GM12878 (cell line): ENCODE results near the gene SETDB1. TPM values are rescaled to one million over a fixed set of nuclear protein-coding genes. Genes with fewer than 3 reads are reported as not detected.

Experiments used
- ATAC-seq: fragments of 200-7000 bp; cut with Tn5 transposase; 3 replicates; pipeline ENCODE4 v1.9.1; 2020; ENCODE audit warnings: mild to moderate bottlenecking, moderate library complexity
- BruUV-seq: library from RNA; stranded (reverse); fragments of 400-500 nt; replicated peaks from 2 replicates; lab custom pipeline; 2021; lab: Mats Ljungman, UMichigan
- CTCF ChIA-PET: fragments of 300-600 bp; sonication (Branson Sonifier 250); formaldehyde crosslinking; extraction: SDS; loops from one replicate; lab custom pipeline; 2021; ENCODE audit warnings: inconsistent platforms; lab: Yijun Ruan, JAX
- POLR2A ChIA-PET: fragments of 350-600 bp; formaldehyde crosslinking; extraction: SDS; loops from one replicate; lab custom pipeline; 2021; ENCODE audit warnings: inconsistent platforms; lab: Charles Lee
- RAD21 ChIA-PET: fragments of 300-600 bp; sonication (Branson Sonifier 250); formaldehyde crosslinking; loops from one replicate; lab custom pipeline; 2023; ENCODE audit warnings: antibody characterized with exemption; ENCODE audit not compliant: unreplicated experiment; lab: Charles Lee
- SMC1A ChIA-PET: fragments of 300-600 bp; sonication (Branson Sonifier 250); formaldehyde crosslinking; loops from one replicate; lab custom pipeline; 2023; ENCODE audit not compliant: unreplicated experiment, uncharacterized antibody; lab: Charles Lee
- DNase-seq: peaks from one replicate; pipeline ENCODE4 v3.0.0-alpha.2; 2011; ENCODE audit warnings: low read depth, low spot score
- FAIRE-seq: peaks from 3 replicates; lab custom pipeline; 2011; peaks lifted over from hg19 to GRCh38; lab: Jason Lieb, UNC
- H2AFZ ChIP-seq: 2 replicates; pipeline ENCODE4 v1.6.0; 2011; ENCODE audit warnings: low read depth, low read length, control low read depth; ENCODE audit not compliant: control insufficient read depth
- H3K27ac ChIP-seq: 2 replicates; pipeline ENCODE4 v1.5.1; 2011; ENCODE audit warnings: control low read depth; ENCODE audit not compliant: control insufficient read depth, insufficient read depth
- H3K27me3 ChIP-seq, 2 experiments: replicated peaks in 1 of 2; 2 replicates each; pipeline versions ENCODE4 v1.6.0 to v1.6.1; 2011; ENCODE audit warnings: low read length in 1 of 2; ENCODE audit not compliant: control insufficient read depth in 2 of 2, insufficient read depth in 2 of 2
- H3K36me3 ChIP-seq, 2 experiments: 2 replicates each; pipeline ENCODE4 v1.5.1; 2011; ENCODE audit warnings: low read length in 1 of 2; ENCODE audit not compliant: control insufficient read depth in 2 of 2, insufficient read depth in 2 of 2
- H3K4me1 ChIP-seq: 2 replicates; pipeline ENCODE4 v1.6.1; 2011; ENCODE audit warnings: mild to moderate bottlenecking, low read length, moderate library complexity, mixed read lengths; ENCODE audit not compliant: control insufficient read depth, insufficient read depth
- H3K4me2 ChIP-seq: 2 replicates; pipeline ENCODE4 v1.6.0; 2011; ENCODE audit warnings: control low read depth; ENCODE audit not compliant: control insufficient read depth, insufficient read depth
- H3K4me3 ChIP-seq: fragments of 200-600 bp; sonication (generic); 2 replicates; pipeline ENCODE4 v1.5.1; 2016
- H3K79me2 ChIP-seq: 2 replicates; pipeline ENCODE4 v1.6.0; 2011; ENCODE audit warnings: low read length; ENCODE audit not compliant: control insufficient read depth, insufficient read depth
- H3K9ac ChIP-seq: 2 replicates; pipeline ENCODE4 v1.8.0; 2011; ENCODE audit warnings: low read length, control low read depth, mixed read lengths; ENCODE audit not compliant: control insufficient read depth, insufficient read depth
- H3K9me3 ChIP-seq: replicated peaks from 3 replicates; pipeline ENCODE4 v1.5.1; 2011; ENCODE audit warnings: mild to moderate bottlenecking, low read length; ENCODE audit not compliant: control insufficient read depth, insufficient read depth
- H4K20me1 ChIP-seq: 2 replicates; pipeline ENCODE4 v1.6.0; 2011; ENCODE audit not compliant: control insufficient read depth, insufficient read depth
- DPF2 ChIP-seq: fragments of 450-650 bp; IDR thresholded peaks from 2 replicates; pipeline ENCODE4 v1.6.1; 2017; ENCODE audit warnings: mild to moderate bottlenecking
- IRF4 ChIP-seq: IDR thresholded peaks from 2 replicates; pipeline ENCODE4 v1.6.1; 2011; ENCODE audit warnings: low read depth, low read length
- LARP7 ChIP-seq: fragments of 450-650 bp; IDR thresholded peaks from 2 replicates; pipeline ENCODE4 v1.6.1; 2017; ENCODE audit warnings: mild to moderate bottlenecking
- NBN ChIP-seq: fragments of 450-650 bp; IDR thresholded peaks from 2 replicates; pipeline ENCODE4 v1.6.1; 2016
- NR2C1 ChIP-seq: fragments of 450-650 bp; IDR thresholded peaks from 2 replicates; pipeline ENCODE4 v1.6.1; 2017; ENCODE audit warnings: antibody characterized with exemption, mild to moderate bottlenecking, moderate library complexity
- NR2F1 ChIP-seq: fragments of 450-650 bp; conservative IDR thresholded peaks from 2 replicates; pipeline ENCODE4 v1.6.1; 2017; ENCODE audit warnings: mild to moderate bottlenecking
- STAT3 ChIP-seq: IDR thresholded peaks from 2 replicates; pipeline ENCODE4 v1.6.1; 2011; ENCODE audit warnings: low read depth, low read length, improper control_type of control experiment
- ZNF384 ChIP-seq: IDR thresholded peaks from 2 replicates; pipeline ENCODE4 v1.6.1; 2012; ENCODE audit warnings: low read depth, mild to moderate bottlenecking, low read length, improper control_type of control experiment, borderline replicate concordance
- in situ Hi-C: fragments of 300-500 bp; cut with MboI; formaldehyde crosslinking; loops from 9 replicates; pipeline ENCODE4 v1.14.3; 2018; ENCODE audit warnings: mixed read lengths
- intact Hi-C: fragments of 100-400 bp; cut with micrococcal nuclease; formaldehyde crosslinking; loops from one replicate; pipeline ENCODE4 v1.14.2; 2022; ENCODE audit not compliant: unreplicated experiment
- polyA plus RNA-seq, 11 experiments: library from polyadenylated mRNA; depleted of rRNA in 4 of 11; unstranded in 6 of 11; stranded (reverse) in 5 of 11; fragments of >200 nt; fragmentation: Nextera tagmentation in 4 of 11; fragmentation: Illumina TruSeq in 1 of 11; extraction: Ambion mirVana in 4 of 11; extraction: Trizol in 1 of 11; gene quantifications; 1 replicate in 1 of 11; 2 replicates in 10 of 11; pipeline versions ENCODE4 v1.2.1 to v1.2.3, GENCODE V29; 2011 to 2016; ENCODE audit warnings: inconsistent platforms in 2 of 11, missing spikeins in 2 of 11, low read depth in 1 of 11
- total RNA-seq, 4 experiments: library from RNA; depleted of rRNA in 3 of 4; stranded (reverse); fragments of >200 nt in 3 of 4; fragmentation: Illumina TruSeq in 1 of 4; extraction: Trizol in 1 of 4; gene quantifications; 2 replicates each; pipeline versions ENCODE4 v1.2.1 to v1.2.3, GENCODE V29; 2013 to 2021
- TF ChIP-seq, protein P1 (sequence below): IDR thresholded peaks from 2 replicates; pipeline ENCODE4 v1.6.1; 2012; ENCODE audit warnings: low read length, inconsistent platforms

SETDB1 gene
- total and polyA plus RNA-seq, 10 of the 15 experiments (the other 5 are each of a cell fraction or from before 2014, with no cell fraction given): 14.3 to 56.7 (median 35.7) TPM

DNA sequence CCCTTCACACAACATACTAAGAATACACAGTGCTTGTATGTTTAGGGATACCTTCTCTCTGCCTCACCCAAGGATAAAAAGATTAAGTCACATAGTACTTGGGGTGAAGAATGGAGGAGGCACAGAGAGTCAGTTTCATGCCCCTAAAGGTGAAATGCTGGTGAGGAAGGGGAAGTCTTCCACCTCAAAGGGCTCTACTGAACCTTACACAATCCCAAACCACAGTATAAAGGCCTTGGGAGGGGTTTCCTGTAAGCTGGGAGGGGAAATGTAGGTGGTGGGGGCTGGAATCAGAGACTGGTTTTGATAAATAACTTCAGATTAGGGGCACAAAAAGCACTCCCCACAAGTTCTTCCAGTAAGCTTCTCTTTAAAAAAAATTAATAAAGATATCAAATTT lies 77.0 kb downstream of the SETDB1 start:
- SMC1A ChIA-PET: interaction anchor here (0.6 kb wide), 1 partner anchor 45 kb away, joined by 3 read pairs; no protein-coding TSS in a partner anchor
- Histone ChIP-seq H3K79me2 (peaks cover 5% of the 10 kb centered on the region), H2AFZ (no peak overlapping the region), H3K9ac (no peak overlapping the region; the same call in 1 of the 2 replicates), H3K27ac (no peak overlapping the region), H3K4me1 (peaks cover 7% of the 10 kb centered on the region), H3K4me3 (no peak overlapping the region), H3K9me3 (no peaks in the 10 kb centered on the region), H3K27me3 (no peaks in the 10 kb centered on the region), H3K36me3 (no peaks in the 10 kb centered on the region; a peak in 1 of 4 replicates), H3K4me2 (no peak overlapping the region), H4K20me1 (no peaks in the 10 kb centered on the region)
- intact Hi-C loops: no loop called here
- DNase-seq (no peak), FAIRE-seq (no peak), ATAC-seq (no peak)
- POLR2A ChIA-PET: interaction anchor here (0.5 kb wide), 1 partner anchor 55 kb away, joined by 3 read pairs; no protein-coding TSS in a partner anchor
- RAD21 ChIA-PET: no interaction called here
- CTCF ChIA-PET: interaction anchor here (0.9 to 16.2 kb wide), 3 partner anchors 8 to 42 kb away, joined by 3 to 252 read pairs (median 4); partner anchors contain the start of genes ANXA9 and CERS2
- BruUV-seq: no TSS peak
- TF ChIP-seq ZNF384 (no peak), NR2C1 (no peak), NR2F1 (no peak), LARP7 (no peak), IRF4 (no peak), DPF2 (no peak), NBN (no peak), STAT3 (no peak)
- TF ChIP-seq, protein P1, sequence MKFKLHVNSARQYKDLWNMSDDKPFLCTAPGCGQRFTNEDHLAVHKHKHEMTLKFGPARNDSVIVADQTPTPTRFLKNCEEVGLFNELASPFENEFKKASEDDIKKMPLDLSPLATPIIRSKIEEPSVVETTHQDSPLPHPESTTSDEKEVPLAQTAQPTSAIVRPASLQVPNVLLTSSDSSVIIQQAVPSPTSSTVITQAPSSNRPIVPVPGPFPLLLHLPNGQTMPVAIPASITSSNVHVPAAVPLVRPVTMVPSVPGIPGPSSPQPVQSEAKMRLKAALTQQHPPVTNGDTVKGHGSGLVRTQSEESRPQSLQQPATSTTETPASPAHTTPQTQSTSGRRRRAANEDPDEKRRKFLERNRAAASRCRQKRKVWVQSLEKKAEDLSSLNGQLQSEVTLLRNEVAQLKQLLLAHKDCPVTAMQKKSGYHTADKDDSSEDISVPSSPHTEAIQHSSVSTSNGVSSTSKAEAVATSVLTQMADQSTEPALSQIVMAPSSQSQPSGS: no peak
- in situ Hi-C loops: no loop called here
